ENCODE data around the gene SAMD10. TPM values are rescaled to one million over a fixed set of nuclear protein-coding genes. Genes with fewer than 3 reads are reported as not detected.

SAMD10 gene
- polyA plus RNA-seq, result 1 to 10 TPM; 3.6 to 7.3 (median 5.2) TPM
- long read RNA-seq, donor 1, partial matches to known transcripts, result 0 of 1 reads
- long read RNA-seq, donor 1, other reads (novel, unspliced or antisense), result 0 of 1 reads
- long read RNA-seq, donor 2, result 0 reads
- long read RNA-seq, donor 3, partial matches to known transcripts, result 0 of 2 reads
- long read RNA-seq, donor 3, other reads (novel, unspliced or antisense), result 0 of 2 reads
- long read RNA-seq, donor 4, result 0 reads
- long read RNA-seq, donor 5, partial matches to known transcripts, result 0 of 1 reads
- long read RNA-seq, donor 5, other reads (novel, unspliced or antisense), result 0 of 1 reads
- long read RNA-seq, donor 6, partial matches to known transcripts, result 76 of 76 reads
- long read RNA-seq, donor 6, other reads (novel, unspliced or antisense), result 0 of 76 reads
- long read RNA-seq, donor 7, partial matches to known transcripts, result 0 of 4 reads
- long read RNA-seq, donor 7, other reads (novel, unspliced or antisense), result 0 of 4 reads
- long read RNA-seq, donor 8, result 0 reads
- long read RNA-seq, donor 9, result 0 reads
- long read RNA-seq, donor 10, partial matches to known transcripts, result 115 of 115 reads
- long read RNA-seq, donor 10, other reads (novel, unspliced or antisense), result 0 of 115 reads

- WGBS, 3 donors, result 3 to 7% (median 7%) methylated on average over 27 to 52 of the region's 52 CpGs
- no peaks in the 10 kb centered on the region for H3K27me3 ChIP-seq (ENCODE audit: control insufficient read depth in 3 of 3, insufficient read depth in 3 of 3, low read length in 3 of 3)
- peak; percentile 44 to 66 for DNase-seq
- H3K9me3 ChIP-seq (ENCODE audit: control insufficient read depth in 2 of 2, insufficient read depth in 1 of 2, low read depth in 1 of 2, low read length in 1 of 2), result no peaks in the 10 kb centered on the region
- H3K27ac ChIP-seq (ENCODE audit: low read depth in 1 of 3, low read length in 2 of 3), result peak within 1 kb of the TSS; percentile 61 to 76 (median 66)
- peaks cover 0 to 28% (median 2%) of the 10 kb centered on the region in 3 donors for H3K36me3 ChIP-seq (ENCODE audit: control insufficient read depth in 3 of 3, insufficient read depth in 2 of 3, low read depth in 1 of 3, low read length in 3 of 3)
- peaks cover 2 to 21% (median 10%) of the 10 kb centered on the region in 3 donors for H3K4me1 ChIP-seq (ENCODE audit: control insufficient read depth in 3 of 3, insufficient read depth in 2 of 3, low read depth in 1 of 3, low read length in 2 of 3)
- FAIRE-seq, result no peak
- H3K4me3 ChIP-seq (ENCODE audit: low read depth in 1 of 3, low read length in 3 of 3), result peak within 1 kb of the TSS; percentile 55 to 87 (median 78)
Observed at GRCh38 chr20:63979557-63980316, at the start of gene SAMD10. Gene SAMD10, minus strand, starts transcription at chr20:63979642. Its CDS starts 175 bp downstream, at chr20:63979467.

- FAIRE-seq, result no peak
- 88 to 97% (median 93%) methylated on average over 24 of the region's 24 CpGs for WGBS, 3 donors
- no peak overlapping the region for H3K27ac ChIP-seq (ENCODE audit: low read depth in 1 of 3, low read length in 2 of 3)
- H3K4me1 ChIP-seq (ENCODE audit: control insufficient read depth in 3 of 3, insufficient read depth in 2 of 3, low read depth in 1 of 3, low read length in 2 of 3), result peaks cover 0 to 31% (median 2%) of the 10 kb centered on the region in 3 donors
- H3K9me3 ChIP-seq (ENCODE audit: control insufficient read depth in 2 of 2, insufficient read depth in 1 of 2, low read depth in 1 of 2, low read length in 1 of 2), result no peaks in the 10 kb centered on the region
- peaks cover 27 to 94% (median 27%) of the 10 kb centered on the region in 3 donors for H3K36me3 ChIP-seq (ENCODE audit: control insufficient read depth in 3 of 3, insufficient read depth in 2 of 3, low read depth in 1 of 3, low read length in 3 of 3)
- H3K27me3 ChIP-seq (ENCODE audit: control insufficient read depth in 3 of 3, insufficient read depth in 3 of 3, low read length in 3 of 3), result peaks cover 0 to 16% (median 5%) of the 10 kb centered on the region in 3 donors
- DNase-seq, result no peak
- no peak overlapping the region for H3K4me3 ChIP-seq (ENCODE audit: low read depth in 1 of 3, low read length in 3 of 3)
Observed at GRCh38 chr20:64027981-64028685, 48.7 kb upstream of the SAMD10 start.

- DNase-seq (no peak), FAIRE-seq (no peak)
- H3K27ac ChIP-seq (ENCODE audit: low read depth in 1 of 3, low read length in 2 of 3), result no peak overlapping the region
- no peak overlapping the region for H3K4me3 ChIP-seq (ENCODE audit: low read depth in 1 of 3, low read length in 3 of 3)
- WGBS, 3 donors, result 93 to 96% (median 95%) methylated on average over 23 to 29 of the region's 29 CpGs
- peaks cover 0 to 14% (median 0%) of the 10 kb centered on the region in 3 donors for H3K27me3 ChIP-seq (ENCODE audit: control insufficient read depth in 3 of 3, insufficient read depth in 3 of 3, low read length in 3 of 3)
- peaks cover 0 to 35% (median 2%) of the 10 kb centered on the region in 3 donors for H3K4me1 ChIP-seq (ENCODE audit: control insufficient read depth in 3 of 3, insufficient read depth in 2 of 3, low read depth in 1 of 3, low read length in 2 of 3)
- no peaks in the 10 kb centered on the region for H3K9me3 ChIP-seq (ENCODE audit: control insufficient read depth in 2 of 2, insufficient read depth in 1 of 2, low read depth in 1 of 2, low read length in 1 of 2)
- H3K36me3 ChIP-seq (ENCODE audit: control insufficient read depth in 3 of 3, insufficient read depth in 2 of 3, low read depth in 1 of 3, low read length in 3 of 3), result peaks cover 19 to 96% (median 22%) of the 10 kb centered on the region in 3 donors
Observed at GRCh38 chr20:64025826-64026412, 46.5 kb upstream of the SAMD10 start.

GRCh38 chr20:64025101-64025825 is 45.8 kb upstream of the SAMD10 start:
- no peak overlapping the region for H3K27ac ChIP-seq (ENCODE audit: low read depth in 1 of 3, low read length in 2 of 3)
- no peak for FAIRE-seq
- peaks cover 0 to 29% (median 2%) of the 10 kb centered on the region in 3 donors for H3K4me1 ChIP-seq (ENCODE audit: control insufficient read depth in 3 of 3, insufficient read depth in 2 of 3, low read depth in 1 of 3, low read length in 2 of 3)
- H3K4me3 ChIP-seq (ENCODE audit: low read depth in 1 of 3, low read length in 3 of 3), result no peak overlapping the region
- 90 to 96% (median 93%) methylated on average over 18 of the region's 18 CpGs for WGBS, 3 donors
- no peak for DNase-seq
- H3K27me3 ChIP-seq (ENCODE audit: control insufficient read depth in 3 of 3, insufficient read depth in 3 of 3, low read length in 3 of 3), result peaks cover 0 to 14% (median 0%) of the 10 kb centered on the region in 3 donors
- H3K36me3 ChIP-seq (ENCODE audit: control insufficient read depth in 3 of 3, insufficient read depth in 2 of 3, low read depth in 1 of 3, low read length in 3 of 3), result peaks cover 19 to 97% (median 21%) of the 10 kb centered on the region in 3 donors
- H3K9me3 ChIP-seq (ENCODE audit: control insufficient read depth in 2 of 2, insufficient read depth in 1 of 2, low read depth in 1 of 2, low read length in 1 of 2), result no peaks in the 10 kb centered on the region

GRCh38 chr20:64024141-64024990 is 44.9 kb upstream of the SAMD10 start:
- H3K27ac ChIP-seq (ENCODE audit: low read depth in 1 of 3, low read length in 2 of 3), result no peak overlapping the region
- peak; percentile 86 to 93 for DNase-seq

GRCh38 chr20:64023361-64024140 is 44.1 kb upstream of the SAMD10 start:
- H3K36me3 ChIP-seq (ENCODE audit: control insufficient read depth in 3 of 3, insufficient read depth in 2 of 3, low read depth in 1 of 3, low read length in 3 of 3), result peaks cover 18 to 96% (median 29%) of the 10 kb centered on the region in 3 donors
- peaks cover 0 to 25% (median 2%) of the 10 kb centered on the region in 3 donors for H3K4me1 ChIP-seq (ENCODE audit: control insufficient read depth in 3 of 3, insufficient read depth in 2 of 3, low read depth in 1 of 3, low read length in 2 of 3)
- peaks cover 0 to 12% (median 0%) of the 10 kb centered on the region in 3 donors for H3K27me3 ChIP-seq (ENCODE audit: control insufficient read depth in 3 of 3, insufficient read depth in 3 of 3, low read length in 3 of 3)
- no peak overlapping the region for H3K4me3 ChIP-seq (ENCODE audit: low read depth in 1 of 3, low read length in 3 of 3)
- no peak for DNase-seq
- no peak overlapping the region for H3K27ac ChIP-seq (ENCODE audit: low read depth in 1 of 3, low read length in 2 of 3)
- WGBS, 3 donors, result 37 to 69% (median 50%) methylated on average over 15 of the region's 15 CpGs
- no peak for FAIRE-seq
- H3K9me3 ChIP-seq (ENCODE audit: control insufficient read depth in 2 of 2, insufficient read depth in 1 of 2, low read depth in 1 of 2, low read length in 1 of 2), result no peaks in the 10 kb centered on the region

More at GRCh38 chr20:64024141-64024990, 44.9 kb upstream of the SAMD10 start:
- peaks cover 0 to 25% (median 2%) of the 10 kb centered on the region in 3 donors for H3K4me1 ChIP-seq (ENCODE audit: control insufficient read depth in 3 of 3, insufficient read depth in 2 of 3, low read depth in 1 of 3, low read length in 2 of 3)
- 40 to 73% (median 59%) methylated on average over 17 of the region's 17 CpGs for WGBS, 3 donors
- no peak for FAIRE-seq
- no peak overlapping the region for H3K4me3 ChIP-seq (ENCODE audit: low read depth in 1 of 3, low read length in 3 of 3)
- peaks cover 16 to 96% (median 23%) of the 10 kb centered on the region in 3 donors for H3K36me3 ChIP-seq (ENCODE audit: control insufficient read depth in 3 of 3, insufficient read depth in 2 of 3, low read depth in 1 of 3, low read length in 3 of 3)
- no peaks in the 10 kb centered on the region for H3K9me3 ChIP-seq (ENCODE audit: control insufficient read depth in 2 of 2, insufficient read depth in 1 of 2, low read depth in 1 of 2, low read length in 1 of 2)
- H3K27me3 ChIP-seq (ENCODE audit: control insufficient read depth in 3 of 3, insufficient read depth in 3 of 3, low read length in 3 of 3), result peaks cover 0 to 14% (median 0%) of the 10 kb centered on the region in 3 donors

Data from small intestine (tissue), 16 donors.